ENCODE data around the gene SLC35E2B.
A peak's percentile ranks its signal among the peaks of the same experiment; 100 is the strongest.
"Not testable (repeated sequence)": the region's sequence is repeated elsewhere in the genome, so short reads cannot be mapped to it uniquely, and the experiment has no call there.

SLC35E2B gene

GRCh38 chr1:1697358-1698183 lies 5.0 kb upstream of the SLC35E2B start:
- H3K9me3 ChIP-seq (ENCODE audit: low read depth, low read length); DNase-seq (ENCODE audit: low read depth, low spot score); H3K27ac ChIP-seq; H3K36me3 ChIP-seq (ENCODE audit: insufficient read depth, low read length); H3K4me3 ChIP-seq; H3K9ac ChIP-seq (ENCODE audit: insufficient read length): not testable (repeated sequence)

- not testable (repeated sequence) for H3K27ac ChIP-seq; H3K9ac ChIP-seq (ENCODE audit: insufficient read length); DNase-seq (ENCODE audit: low read depth, low spot score); H3K4me3 ChIP-seq; H3K9me3 ChIP-seq (ENCODE audit: low read depth, low read length); H3K36me3 ChIP-seq (ENCODE audit: insufficient read depth, low read length)
Measured at GRCh38 chr1:1696431-1697357, 4.1 kb upstream of the SLC35E2B start.

GRCh38 chr1:1692324-1692713 lies 276 bp downstream of the SLC35E2B start:
- Histone ChIP-seq H3K27ac (peak overlapping the region; percentile 97), H3K9ac (ENCODE audit: insufficient read length) (peak overlapping the region; percentile 77)
- not testable (repeated sequence) for DNase-seq (ENCODE audit: low read depth, low spot score)

GRCh38 chr1:1691443-1691842 lies 1.2 kb downstream of the SLC35E2B start:
- not testable (repeated sequence) for H3K9me3 ChIP-seq (ENCODE audit: low read depth, low read length); H3K27ac ChIP-seq; H3K36me3 ChIP-seq (ENCODE audit: insufficient read depth, low read length); DNase-seq (ENCODE audit: low read depth, low spot score)
- H3K9ac ChIP-seq (ENCODE audit: insufficient read length) = peak overlapping the region; percentile 55
- peak overlapping the region; percentile 65; the same call in 1 of the 2 replicates for H3K4me3 ChIP-seq

More at GRCh38 chr1:1692324-1692713, 276 bp downstream of the SLC35E2B start:
- not testable (repeated sequence) for H3K9me3 ChIP-seq (ENCODE audit: low read depth, low read length); H3K36me3 ChIP-seq (ENCODE audit: insufficient read depth, low read length)
- TF ChIP-seq POLR2AphosphoS5 (IDR thresholded peaks at IDR 0.05; ENCODE audit: borderline replicate concordance, low read depth, low read length) = peak; percentile 27; the same call in 1 of the 2 replicates
- peak overlapping the region; percentile 75 for H3K4me3 ChIP-seq

- not testable (repeated sequence) for H3K36me3 ChIP-seq (ENCODE audit: insufficient read depth, low read length); H3K9me3 ChIP-seq (ENCODE audit: low read depth, low read length); H3K4me3 ChIP-seq
Measured at GRCh38 chr1:1689526-1689925, 3.1 kb downstream of the SLC35E2B start.

GRCh38 chr1:1687846-1688245 lies 4.7 kb downstream of the SLC35E2B start:
- Histone ChIP-seq H3K4me3 (no peak overlapping the region), H3K9me3 (ENCODE audit: low read depth, low read length) (no peaks in the 10 kb centered on the region), H3K9ac (ENCODE audit: insufficient read length) (no peak overlapping the region), H3K27ac (0 out of 2 replicates have a peak overlapping the region, but pooled peaks have one; percentile 19), H3K36me3 (ENCODE audit: insufficient read depth, low read length) (0 out of 2 replicates have a peak, but pooled peaks cover 5% of the 10 kb centered on the region)
- no peak for DNase-seq (ENCODE audit: low read depth, low spot score)
- no peak for TF ChIP-seq POLR2AphosphoS5 (IDR thresholded peaks at IDR 0.05; ENCODE audit: borderline replicate concordance, low read depth, low read length)
- no peak for TF ChIP-seq EZH2 (IDR thresholded peaks at IDR 0.05)
- no peak for TF ChIP-seq FOXP2 (optimal IDR thresholded peaks at IDR 0.05; ENCODE audit: control extremely low read depth, extremely low read length, insufficient read depth)

More at GRCh38 chr1:1689526-1689925, 3.1 kb downstream of the SLC35E2B start:
- not testable (repeated sequence) for DNase-seq (ENCODE audit: low read depth, low spot score); H3K9ac ChIP-seq (ENCODE audit: insufficient read length); H3K27ac ChIP-seq

GRCh38 chr1:1684031-1684681 lies 8.4 kb downstream of the SLC35E2B start:
- H3K27ac ChIP-seq = no peak overlapping the region
- no peaks in the 10 kb centered on the region for H3K9me3 ChIP-seq (ENCODE audit: low read depth, low read length)
- H3K36me3 ChIP-seq (ENCODE audit: insufficient read depth, low read length) = 0 out of 2 replicates have a peak, but pooled peaks cover 5% of the 10 kb centered on the region
- TF ChIP-seq FOXP2 (optimal IDR thresholded peaks at IDR 0.05; ENCODE audit: control extremely low read depth, extremely low read length, insufficient read depth) (no peak), POLR2AphosphoS5 (IDR thresholded peaks at IDR 0.05; ENCODE audit: borderline replicate concordance, low read depth, low read length) (no peak), EZH2 (IDR thresholded peaks at IDR 0.05) (no peak)
- H3K4me3 ChIP-seq = no peak overlapping the region
- DNase-seq (ENCODE audit: low read depth, low spot score) = no peak
- H3K9ac ChIP-seq (ENCODE audit: insufficient read length) = no peak overlapping the region

- no peak for TF ChIP-seq FOXP2 (optimal IDR thresholded peaks at IDR 0.05; ENCODE audit: control extremely low read depth, extremely low read length, insufficient read depth)
- no peak for TF ChIP-seq EZH2 (IDR thresholded peaks at IDR 0.05)
- TF ChIP-seq POLR2AphosphoS5 (IDR thresholded peaks at IDR 0.05; ENCODE audit: borderline replicate concordance, low read depth, low read length) = no peak
- no peak overlapping the region for H3K27ac ChIP-seq
- no peak overlapping the region for H3K4me3 ChIP-seq
Measured at GRCh38 chr1:1683104-1683905, 9.3 kb downstream of the SLC35E2B start.

More at GRCh38 chr1:1683104-1683905, 9.3 kb downstream of the SLC35E2B start:
- DNase-seq (ENCODE audit: low read depth, low spot score) = no peak
- Histone ChIP-seq H3K36me3 (ENCODE audit: insufficient read depth, low read length) (0 out of 2 replicates have a peak, but pooled peaks cover 5% of the 10 kb centered on the region), H3K9ac (ENCODE audit: insufficient read length) (no peak overlapping the region), H3K9me3 (ENCODE audit: low read depth, low read length) (no peaks in the 10 kb centered on the region)

Data from SK-N-MC (cell line).